Activated gamma-delta T cell (primary cell): Measurements from ENCODE around the gene CDH8.

ENCODE experiments used
- DNase-seq: peaks from one replicate; lab custom pipeline; 2025; lab: John Stamatoyannopoulos, UW

The CDH8 gene

GRCh38 chr16:61644736-61645135 lies 391.5 kb downstream of the CDH8 start:
- DNase-seq = no peak

GRCh38 chr16:61617219-61617783 lies 418.9 kb downstream of the CDH8 start:
- no peak for DNase-seq

- DNase-seq = no peak
These were observed 420.1 kb downstream of the CDH8 start for GRCh38 chr16:61616088-61616487.

- no peak for DNase-seq
These were observed 424.3 kb downstream of the CDH8 start for GRCh38 chr16:61611847-61612491.

GRCh38 chr16:61606581-61606980 lies 429.7 kb downstream of the CDH8 start:
- no peak for DNase-seq
